GM23338 (cell line): ENCODE measurements around the gene CACNA2D1.

Source experiments
- CTCF ChIP-seq, 2 experiments: fragments of 200-600 bp in 1 of 2; sonication (generic) in 1 of 2; conservative IDR thresholded peaks; 2 replicates each; pipeline versions ENCODE4 v1.5.1 to v1.6.1; 2016 to 2017; ENCODE audit warnings: antibody characterized with exemption in 2 of 2, low read depth in 2 of 2, mild to moderate bottlenecking in 2 of 2, moderate library complexity in 1 of 2
- EZH2 ChIP-seq: fragments of 200-600 bp; sonication (generic); IDR thresholded peaks from one replicate; pipeline ENCODE4 v1.8.0; 2017; ENCODE audit warnings: antibody characterized with exemption, mild to moderate bottlenecking, low read depth; ENCODE audit not compliant: unreplicated experiment

DNA sequence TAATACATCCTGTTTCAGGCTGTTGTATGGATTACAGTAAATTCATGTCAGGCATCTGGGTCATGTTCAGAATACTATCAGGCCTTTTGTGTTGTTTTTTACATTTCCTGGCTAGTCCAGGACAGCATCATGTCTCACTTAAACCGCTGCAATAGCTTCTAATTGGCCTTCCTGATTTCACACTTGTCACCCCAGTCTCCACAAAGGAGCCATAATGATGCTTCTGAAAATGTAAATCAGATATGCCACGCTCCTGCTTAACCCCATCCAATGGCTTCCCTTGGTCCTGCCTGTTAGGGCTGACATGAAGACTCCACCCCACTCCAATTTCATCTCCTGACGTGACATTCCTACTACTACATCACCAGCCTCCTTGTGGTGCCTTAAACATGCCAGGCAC lies 220.0 kb downstream of the CACNA2D1 start:
- TF ChIP-seq CTCF (conservative IDR thresholded peaks at IDR 0.05; ENCODE audit: low read depth in 2 of 2) (no peak), EZH2 (no peak)
